Coronary artery (tissue), 2 donors: ENCODE measurements around the gene HADHA.

Source experiments
- DNase-seq: peaks from one replicate; pipeline ENCODE4 v3.0.0-alpha.2; 2017; ENCODE audit warnings: low spot score
- H3K27ac ChIP-seq, 2 donors: fragments of 200-600 bp; sonication (generic); one replicate each; pipeline ENCODE4 v1.5.1; 2016 to 2019
- H3K4me3 ChIP-seq: fragments of 200-600 bp; sonication (generic); 2 replicates; pipeline ENCODE4 v1.5.1; 2016; ENCODE audit warnings: mild to moderate bottlenecking, moderate library complexity
- TF ChIP-seq, protein P1 (sequence below): fragments of 200-600 bp; sonication (generic); IDR thresholded peaks from one replicate; pipeline ENCODE4 v1.5.1; 2019; ENCODE audit warnings: antibody characterized with exemption

Gene HADHA

DNA sequence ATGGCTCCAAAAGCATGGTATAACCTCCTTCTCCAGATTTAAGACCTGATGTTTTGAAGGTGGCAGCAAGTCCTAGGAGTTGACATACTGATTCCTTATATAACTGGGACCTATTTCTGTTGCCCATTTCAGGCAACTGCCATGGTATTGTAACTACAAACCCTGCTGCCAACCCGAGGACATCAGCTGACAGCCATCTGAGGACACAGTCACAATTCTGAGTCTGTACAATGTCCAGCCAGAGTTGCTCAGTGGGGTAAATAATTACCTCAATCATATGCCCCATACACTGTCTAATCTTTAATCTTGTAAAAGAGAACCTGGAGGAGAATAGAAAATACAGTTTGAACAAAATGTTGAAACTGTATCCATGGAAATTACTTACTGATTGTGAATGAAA, 80.2 kb downstream of the HADHA start:
- DNase-seq = peak; percentile 8
- Histone ChIP-seq H3K27ac (no peak overlapping the region), H3K4me3 (no peak overlapping the region)
- TF ChIP-seq, protein P1, sequence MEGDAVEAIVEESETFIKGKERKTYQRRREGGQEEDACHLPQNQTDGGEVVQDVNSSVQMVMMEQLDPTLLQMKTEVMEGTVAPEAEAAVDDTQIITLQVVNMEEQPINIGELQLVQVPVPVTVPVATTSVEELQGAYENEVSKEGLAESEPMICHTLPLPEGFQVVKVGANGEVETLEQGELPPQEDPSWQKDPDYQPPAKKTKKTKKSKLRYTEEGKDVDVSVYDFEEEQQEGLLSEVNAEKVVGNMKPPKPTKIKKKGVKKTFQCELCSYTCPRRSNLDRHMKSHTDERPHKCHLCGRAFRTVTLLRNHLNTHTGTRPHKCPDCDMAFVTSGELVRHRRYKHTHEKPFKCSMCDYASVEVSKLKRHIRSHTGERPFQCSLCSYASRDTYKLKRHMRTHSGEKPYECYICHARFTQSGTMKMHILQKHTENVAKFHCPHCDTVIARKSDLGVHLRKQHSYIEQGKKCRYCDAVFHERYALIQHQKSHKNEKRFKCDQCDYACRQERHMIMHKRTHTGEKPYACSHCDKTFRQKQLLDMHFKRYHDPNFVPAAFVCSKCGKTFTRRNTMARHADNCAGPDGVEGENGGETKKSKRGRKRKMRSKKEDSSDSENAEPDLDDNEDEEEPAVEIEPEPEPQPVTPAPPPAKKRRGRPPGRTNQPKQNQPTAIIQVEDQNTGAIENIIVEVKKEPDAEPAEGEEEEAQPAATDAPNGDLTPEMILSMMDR = no peak

DNA sequence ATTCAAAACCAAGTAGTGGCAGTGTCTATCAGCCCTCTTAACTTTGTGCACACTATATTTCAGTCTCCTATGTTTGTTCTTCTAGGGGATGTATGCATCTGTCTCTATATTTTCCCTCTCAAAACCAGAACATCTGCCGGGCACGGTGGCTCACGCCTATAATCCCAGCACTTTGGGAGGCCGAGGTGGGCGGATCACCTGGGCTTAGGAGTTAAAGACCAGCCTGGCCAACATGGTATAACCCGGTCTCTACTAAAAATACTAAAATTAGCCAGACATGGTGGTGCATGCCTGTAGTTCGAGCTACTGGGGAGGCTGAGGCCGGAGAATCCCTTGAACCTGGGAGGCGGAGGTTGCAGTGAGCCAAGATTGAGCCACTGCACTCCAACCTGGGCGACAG, 81.5 kb downstream of the HADHA start:
- H3K4me3 ChIP-seq = no peak overlapping the region
- DNase-seq = peak; percentile 35
- no peak overlapping the region for H3K27ac ChIP-seq
- TF ChIP-seq, protein P1 = no peak

DNA sequence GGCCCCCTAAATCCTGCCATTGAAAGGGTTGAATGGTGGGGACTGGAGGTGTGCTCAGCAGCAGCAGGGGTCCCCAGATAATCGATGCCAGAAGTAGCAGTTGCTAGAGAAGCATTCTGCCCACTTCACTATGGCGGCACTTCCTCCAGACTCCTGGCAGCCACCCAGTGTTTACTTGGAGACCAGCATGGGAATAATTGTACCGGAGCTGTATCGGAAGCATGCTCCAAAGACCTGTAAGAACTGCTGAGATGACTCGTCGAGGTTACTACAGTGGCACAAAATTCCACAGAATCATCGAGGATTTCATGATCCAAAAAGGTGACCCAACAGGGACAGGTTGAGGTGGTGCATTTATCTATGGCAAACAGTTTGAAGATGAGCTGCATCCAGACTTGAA, 82.5 kb downstream of the HADHA start:
- TF ChIP-seq, protein P1 = no peak
- DNase-seq = peak; percentile 35
- Histone ChIP-seq H3K4me3 (no peak overlapping the region), H3K27ac (no peak overlapping the region)

DNA sequence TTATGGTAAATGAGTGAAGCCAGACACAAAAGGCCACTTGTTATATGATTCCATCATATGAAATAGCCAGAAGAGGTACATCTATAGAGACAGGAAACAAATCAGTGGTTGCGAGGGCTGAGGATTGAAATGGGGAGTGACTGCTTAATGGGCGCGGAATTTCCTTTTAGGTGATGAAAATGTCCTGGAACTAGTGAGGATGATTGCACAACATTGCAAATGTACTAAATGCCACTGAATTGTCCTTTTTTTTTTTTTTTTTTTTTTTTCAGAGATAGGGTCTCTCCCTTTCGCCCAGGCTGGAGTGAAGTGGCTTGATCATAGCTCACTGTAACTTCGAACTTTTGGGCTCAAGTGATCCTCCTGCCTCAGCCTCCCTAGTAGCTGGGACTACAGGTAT, 86.9 kb downstream of the HADHA start:
- DNase-seq = no peak
- Histone ChIP-seq H3K4me3 (no peak overlapping the region), H3K27ac (no peak overlapping the region)
- TF ChIP-seq, protein P1 = no peak

DNA sequence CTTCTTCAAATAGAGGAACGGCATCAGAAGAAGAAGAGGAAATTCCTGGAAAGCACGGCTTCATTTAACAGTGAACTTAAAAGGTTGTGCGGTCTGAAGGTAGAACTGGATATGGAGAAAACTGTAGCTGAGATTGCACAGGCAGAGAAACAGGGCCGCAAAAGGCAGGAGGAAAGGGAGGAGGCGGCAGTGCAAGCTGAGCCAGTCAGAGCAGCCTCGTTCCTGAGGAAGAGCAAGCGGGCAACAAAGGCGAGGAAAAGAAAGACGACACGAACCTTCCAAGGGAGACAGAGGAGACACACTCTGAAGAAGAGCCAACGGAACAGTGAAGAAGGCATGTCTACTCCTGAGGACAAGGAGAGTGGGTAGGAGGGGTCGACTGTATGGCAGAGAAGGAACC, 94.2 kb downstream of the HADHA start:
- Histone ChIP-seq H3K27ac (no peak overlapping the region), H3K4me3 (no peak overlapping the region)
- DNase-seq = no peak
- TF ChIP-seq, protein P1 = no peak

DNA sequence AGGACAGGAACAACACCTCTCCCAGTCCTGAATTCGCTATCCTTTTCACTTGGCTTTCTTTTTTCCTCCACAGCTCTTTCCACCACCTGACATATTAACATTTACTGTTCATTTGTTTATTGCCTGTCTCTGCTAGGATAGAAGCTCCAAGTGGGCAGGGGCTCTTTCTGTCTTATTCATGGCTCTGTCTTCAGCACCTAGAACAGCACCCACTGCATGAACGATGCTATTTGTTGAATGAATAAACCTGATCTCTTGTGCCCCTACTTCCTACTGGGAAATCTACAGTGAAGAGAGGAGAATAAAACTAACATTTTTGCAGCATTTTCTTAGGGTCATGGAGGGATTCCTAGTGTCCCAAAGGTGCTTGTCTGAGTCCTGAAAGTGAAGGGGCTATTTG, 95.9 kb downstream of the HADHA start:
- Histone ChIP-seq H3K4me3 (no peak overlapping the region), H3K27ac (no peak overlapping the region)
- no peak for DNase-seq
- TF ChIP-seq, protein P1 = no peak

DNA sequence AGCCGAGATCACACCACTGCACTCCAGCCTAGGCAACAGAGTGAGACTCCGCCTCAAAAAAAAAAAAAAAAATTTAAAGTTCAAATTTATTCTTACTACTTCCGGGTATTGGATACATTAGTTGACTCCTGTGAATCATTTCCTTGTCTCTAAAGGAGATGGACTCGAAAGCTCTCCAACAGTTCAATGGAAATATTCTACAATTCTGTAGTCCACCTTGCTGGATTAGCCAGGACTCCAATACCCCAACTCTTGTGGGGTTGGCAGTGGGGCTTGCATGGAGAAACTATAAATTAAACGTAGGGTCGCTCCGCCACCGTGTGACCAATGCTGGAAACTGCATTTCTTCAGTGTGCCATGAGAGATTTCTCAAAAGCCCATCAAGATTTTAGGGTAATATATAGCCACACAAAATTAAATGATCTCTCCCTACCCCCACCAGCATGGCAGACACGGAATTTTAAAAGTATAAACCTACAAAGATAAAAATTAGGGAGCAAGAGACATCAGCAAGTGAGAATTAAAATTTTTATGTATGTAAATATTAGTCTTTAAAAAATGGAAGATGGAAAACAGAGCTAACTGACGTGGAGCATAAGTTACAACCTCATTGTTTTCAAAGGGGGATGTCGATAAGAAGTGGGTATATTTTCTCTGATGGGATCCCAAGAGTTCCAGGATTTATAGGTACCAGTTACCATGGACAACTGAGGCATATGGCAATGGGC, 99.3 kb downstream of the HADHA start:
- DNase-seq = no peak
- no peak overlapping the region for H3K4me3 ChIP-seq
- TF ChIP-seq, protein P1 = peak; percentile 41
- no peak overlapping the region for H3K27ac ChIP-seq
